Fibroblast of skin of back (primary cell): ENCODE measurements around the gene HLCS. TPM values are rescaled to one million over a fixed set of nuclear protein-coding genes. Genes with fewer than 3 reads are reported as not detected.
"Not testable (repeated sequence)": the region's sequence is repeated elsewhere in the genome, so short reads cannot be mapped to it uniquely, and the experiment has no call there.

Source experiments
- DNase-seq: peaks from one replicate; pipeline ENCODE4 v3.0.0-alpha.2; 2013
- polyA plus RNA-seq, 2 experiments: library from polyadenylated mRNA; unstranded; fragments of 120-200 nt; gene quantifications; one replicate each; pipeline ENCODE4 v1.2.1, GENCODE V29; 2013; ENCODE audit not compliant: insufficient read length in 2 of 2

HLCS gene
- polyA plus RNA-seq (2013, experiment 1 of 2; ENCODE audit: insufficient read length), result 16.4 TPM
- polyA plus RNA-seq (2013, experiment 2 of 2; ENCODE audit: insufficient read length), result 17.2 TPM

GRCh38 chr21:36966066-36966820 lies at the start of gene HLCS:
TSS of gene HLCS (minus strand) at chr21:36966669. CDS start at chr21:36966638, 31 bp downstream.
- peak; percentile 79 for DNase-seq

GRCh38 chr21:37009740-37010341 lies 43.4 kb upstream of the HLCS start:
- peak; percentile 77 for DNase-seq

GRCh38 chr21:37008724-37009123 lies 42.3 kb upstream of the HLCS start:
- no peak for DNase-seq

- DNase-seq, result peak; percentile 38
Measured at GRCh38 chr21:37006486-37007291, 40.2 kb upstream of the HLCS start, which contains the start of gene RIPPLY3. TSS of gene RIPPLY3 (plus strand) at chr21:37006702. CDS start at chr21:37006773, 71 bp downstream.

GRCh38 chr21:37005548-37006485 lies 39.3 kb upstream of the HLCS start:
- peak; percentile 2 for DNase-seq

GRCh38 chr21:37003917-37004316 lies 37.4 kb upstream of the HLCS start:
- not testable (repeated sequence) for DNase-seq

- not testable (repeated sequence) for DNase-seq
Measured at GRCh38 chr21:37002851-37003250, 36.4 kb upstream of the HLCS start.

- peak; percentile 7 for DNase-seq
Measured at GRCh38 chr21:37001441-37001840, 35.0 kb upstream of the HLCS start.

GRCh38 chr21:37000381-37000780 lies 33.9 kb upstream of the HLCS start:
- no peak for DNase-seq

- DNase-seq, result no peak
Measured at GRCh38 chr21:36999131-36999898, 32.8 kb upstream of the HLCS start.

- DNase-seq, result not testable (repeated sequence)
Measured at GRCh38 chr21:36995285-36995684, 28.8 kb upstream of the HLCS start.

- peak; percentile 15 for DNase-seq
Measured at GRCh38 chr21:36994501-36995158, 28.2 kb upstream of the HLCS start.

GRCh38 chr21:36992671-36993070 lies 26.2 kb upstream of the HLCS start:
- DNase-seq, result no peak

GRCh38 chr21:36990508-36991205 lies 24.2 kb upstream of the HLCS start:
- DNase-seq, result no peak

- peak; percentile 92 for DNase-seq
Measured at GRCh38 chr21:36989699-36990507, 23.4 kb upstream of the HLCS start.

- DNase-seq, result not testable (repeated sequence)
Measured at GRCh38 chr21:36989199-36989698, 22.8 kb upstream of the HLCS start.

GRCh38 chr21:36988536-36988935 lies 22.1 kb upstream of the HLCS start:
- DNase-seq, result peak; percentile 3

GRCh38 chr21:36987845-36988244 lies 21.4 kb upstream of the HLCS start:
- no peak for DNase-seq
